ENCODE data around the gene PMEPA1.

DNA sequence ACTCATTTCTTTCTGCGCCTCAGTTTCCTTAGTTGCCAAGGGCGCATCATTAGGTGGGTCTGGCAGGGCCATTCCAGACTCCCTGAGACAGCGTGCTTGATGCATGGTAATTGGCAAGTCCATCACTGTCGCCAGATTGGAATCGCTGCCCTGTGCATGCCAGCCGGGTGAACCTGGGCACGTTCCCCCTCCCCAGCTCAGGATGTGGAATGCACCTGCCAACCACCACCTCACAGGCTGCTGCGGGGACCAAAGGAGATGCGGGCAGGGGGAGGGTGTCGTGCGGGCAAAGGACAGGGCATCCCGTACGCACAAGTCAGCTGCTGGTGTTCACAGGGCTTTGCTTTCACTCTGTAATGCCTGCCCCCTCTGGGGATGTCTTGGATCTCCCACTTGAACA is 36.4 kb upstream of the PMEPA1 start:
- no peak for TF ChIP-seq POLR2A (IDR thresholded peaks at IDR 0.05)
- TF ChIP-seq, protein P1, sequence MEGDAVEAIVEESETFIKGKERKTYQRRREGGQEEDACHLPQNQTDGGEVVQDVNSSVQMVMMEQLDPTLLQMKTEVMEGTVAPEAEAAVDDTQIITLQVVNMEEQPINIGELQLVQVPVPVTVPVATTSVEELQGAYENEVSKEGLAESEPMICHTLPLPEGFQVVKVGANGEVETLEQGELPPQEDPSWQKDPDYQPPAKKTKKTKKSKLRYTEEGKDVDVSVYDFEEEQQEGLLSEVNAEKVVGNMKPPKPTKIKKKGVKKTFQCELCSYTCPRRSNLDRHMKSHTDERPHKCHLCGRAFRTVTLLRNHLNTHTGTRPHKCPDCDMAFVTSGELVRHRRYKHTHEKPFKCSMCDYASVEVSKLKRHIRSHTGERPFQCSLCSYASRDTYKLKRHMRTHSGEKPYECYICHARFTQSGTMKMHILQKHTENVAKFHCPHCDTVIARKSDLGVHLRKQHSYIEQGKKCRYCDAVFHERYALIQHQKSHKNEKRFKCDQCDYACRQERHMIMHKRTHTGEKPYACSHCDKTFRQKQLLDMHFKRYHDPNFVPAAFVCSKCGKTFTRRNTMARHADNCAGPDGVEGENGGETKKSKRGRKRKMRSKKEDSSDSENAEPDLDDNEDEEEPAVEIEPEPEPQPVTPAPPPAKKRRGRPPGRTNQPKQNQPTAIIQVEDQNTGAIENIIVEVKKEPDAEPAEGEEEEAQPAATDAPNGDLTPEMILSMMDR (IDR thresholded peaks at IDR 0.05) = no peak
